Panc1 (cell line): Measurements from ENCODE around the gene SLC25A22. TPM values are rescaled to one million over a fixed set of nuclear protein-coding genes. Genes with fewer than 3 reads are reported as not detected.

Experiments
- ATAC-seq: fragments of 200-7000 bp; cut with Tn5 transposase; 2 replicates; pipeline ENCODE4 v1.9.1; 2020; ENCODE audit warnings: mild to moderate bottlenecking, moderate library complexity
- BruUV-seq: library from RNA; stranded (reverse); fragments of 400-500 nt; replicated peaks from 2 replicates; lab custom pipeline; 2021; lab: Mats Ljungman, UMichigan
- CTCF ChIA-PET: fragments of 300-600 bp; sonication (Branson Sonifier 250); formaldehyde crosslinking; loops from one replicate; lab custom pipeline; 2022; ENCODE audit warnings: antibody characterized with exemption; lab: Charles Lee
- POLR2A ChIA-PET: fragments of 300-600 bp; sonication (Branson Sonifier 250); formaldehyde crosslinking; loops from one replicate; lab custom pipeline; 2022; ENCODE audit warnings: antibody characterized with exemption; lab: Charles Lee
- DNase-seq: peaks from one replicate; pipeline ENCODE4 v3.0.0-alpha.2; 2010; ENCODE audit warnings: low read depth, low spot score
- H3K27ac ChIP-seq: 2 replicates; pipeline ENCODE4 v1.5.1; 2011; ENCODE audit warnings: mild to moderate bottlenecking, low read length, inconsistent platforms
- H3K27me3 ChIP-seq: fragments of 200-500 bp; sonication (Bioruptor generic); 2 replicates; pipeline ENCODE4 v1.6.0; 2014; ENCODE audit warnings: low read length, inconsistent platforms; ENCODE audit not compliant: control insufficient read depth, insufficient read depth
- H3K36me3 ChIP-seq: fragments of 200-500 bp; sonication (Bioruptor generic); 2 replicates; pipeline ENCODE4 v1.5.1; 2014; ENCODE audit warnings: inconsistent platforms, mild to moderate bottlenecking, low read length, moderate library complexity; ENCODE audit not compliant: control insufficient read depth, insufficient read depth
- H3K4me1 ChIP-seq: 2 replicates; pipeline ENCODE4 v1.5.1; 2011; ENCODE audit warnings: inconsistent platforms, mild to moderate bottlenecking, low read length, moderate library complexity; ENCODE audit not compliant: control insufficient read depth, insufficient read depth
- H3K4me3 ChIP-seq, 2 experiments: 2 replicates each; pipeline ENCODE4 v1.5.1; 2011 to 2012; ENCODE audit warnings: low read depth in 2 of 2, low read length in 2 of 2, mild to moderate bottlenecking in 2 of 2, inconsistent platforms in 1 of 2, moderate library complexity in 1 of 2
- H3K9me3 ChIP-seq: fragments of 200-500 bp; sonication (Bioruptor generic); 2 replicates; pipeline ENCODE4 v1.5.1; 2014; ENCODE audit warnings: low read depth, mild to moderate bottlenecking, inconsistent platforms, low read length, moderate library complexity; ENCODE audit not compliant: control insufficient read depth, insufficient read depth
- POLR2AphosphoS5 ChIP-seq: IDR thresholded peaks from 2 replicates; pipeline ENCODE4 v1.6.1; 2012; ENCODE audit warnings: mild to moderate bottlenecking, low read depth, low read length, moderate library complexity
- SIN3A ChIP-seq: IDR thresholded peaks from 2 replicates; pipeline ENCODE4 v1.6.1; 2012; ENCODE audit warnings: low read depth, mild to moderate bottlenecking, low read length, moderate library complexity, borderline replicate concordance; ENCODE audit not compliant: insufficient read depth
- TCF7L2 ChIP-seq: IDR thresholded peaks from 2 replicates; pipeline ENCODE4 v1.6.1; 2011; ENCODE audit warnings: mild to moderate bottlenecking, low read depth, low read length, inconsistent platforms
- in situ Hi-C: cut with HindIII; loops from 2 replicates; pipeline ENCODE4 v1.10.0; 2016; ENCODE audit warnings: low sequenced_read_pairs, low pct_unique_long_range_greater_than_20kb
- intact Hi-C: fragments of 100-400 bp; cut with micrococcal nuclease; formaldehyde crosslinking; loops from one replicate; pipeline ENCODE4 v1.10.0; 2022; ENCODE audit not compliant: unreplicated experiment
- total RNA-seq: library from RNA; stranded (reverse); gene quantifications from one replicate; pipeline ENCODE4 v1.2.1, GENCODE V29; 2021; ENCODE audit not compliant: unreplicated experiment
- TF ChIP-seq, protein P1 (sequence below): fragments of 450-650 bp; IDR thresholded peaks from 2 replicates; pipeline ENCODE4 v1.5.1; 2017; ENCODE audit warnings: mild to moderate bottlenecking

Gene SLC25A22
- total RNA-seq, 1 experiment from 2014 or later, result 119 TPM

DNA sequence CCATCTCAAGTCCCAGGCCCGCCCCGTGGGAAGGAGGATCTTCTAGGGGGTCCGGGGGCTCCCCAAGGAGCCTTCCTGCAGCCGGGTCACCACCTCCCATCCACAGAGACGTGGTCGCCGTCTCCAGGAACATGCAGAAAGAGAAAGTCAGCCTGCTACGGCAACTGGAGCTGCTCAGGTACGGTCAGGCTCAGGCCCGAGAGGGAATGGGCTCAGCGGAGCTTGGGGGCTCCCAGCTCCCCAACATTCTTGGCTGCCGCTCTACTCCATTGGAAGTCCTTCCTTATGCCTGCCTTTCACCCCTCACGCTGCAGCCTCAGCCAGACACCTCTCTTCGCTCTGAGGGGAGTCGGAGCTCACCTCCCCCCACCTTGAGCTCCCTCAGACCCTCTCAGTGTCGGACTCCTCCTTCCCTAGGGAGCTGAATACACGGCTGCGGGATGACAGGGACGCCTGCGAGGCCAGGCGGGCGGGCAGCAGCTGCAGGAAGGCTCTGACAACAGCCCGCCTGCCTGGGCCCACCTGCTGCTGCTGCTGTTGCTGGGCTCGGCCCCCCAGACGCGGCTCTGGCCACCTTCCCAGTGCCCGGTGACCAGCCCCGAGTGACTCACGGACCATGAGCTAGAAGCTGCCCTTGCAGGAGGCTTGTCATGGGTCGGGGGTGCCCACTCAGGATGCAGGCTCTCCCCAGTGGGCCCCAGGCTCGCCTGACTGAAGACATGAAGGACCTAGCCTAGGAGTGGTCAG is 33.2 kb upstream of the SLC25A22 start:
- no peaks in the 10 kb centered on the region for H3K9me3 ChIP-seq
- intact Hi-C loops, result no loop called here
- CTCF ChIA-PET, result interaction anchor here (0.6 kb wide), 1 partner anchor 325 kb away, joined by 14 read pairs; no protein-coding TSS in a partner anchor
- POLR2A ChIA-PET, result interaction anchor here (0.7 to 2.5 kb wide), 3 partner anchors 12 to 135 kb away, joined by 3 to 8 read pairs (median 4); no protein-coding TSS in a partner anchor
- H3K27ac ChIP-seq, result peak overlapping the region; percentile 79
- BruUV-seq, result TSS peak; percentile 33
- TF ChIP-seq SIN3A (no peak), POLR2AphosphoS5 (0 out of 2 replicates have a peak, but pooled peaks have one; percentile 10)
- peaks cover 55% of the 10 kb centered on the region for H3K4me1 ChIP-seq
- ATAC-seq, result no peak
- in situ Hi-C loops, result no loop called here
- DNase-seq, result no peak
- H3K27me3 ChIP-seq, result no peaks in the 10 kb centered on the region
- H3K36me3 ChIP-seq, result peaks cover 2% of the 10 kb centered on the region; the same call in 1 of the 2 replicates
- H3K4me3 ChIP-seq, result peak overlapping the region; percentile 78 to 82

DNA sequence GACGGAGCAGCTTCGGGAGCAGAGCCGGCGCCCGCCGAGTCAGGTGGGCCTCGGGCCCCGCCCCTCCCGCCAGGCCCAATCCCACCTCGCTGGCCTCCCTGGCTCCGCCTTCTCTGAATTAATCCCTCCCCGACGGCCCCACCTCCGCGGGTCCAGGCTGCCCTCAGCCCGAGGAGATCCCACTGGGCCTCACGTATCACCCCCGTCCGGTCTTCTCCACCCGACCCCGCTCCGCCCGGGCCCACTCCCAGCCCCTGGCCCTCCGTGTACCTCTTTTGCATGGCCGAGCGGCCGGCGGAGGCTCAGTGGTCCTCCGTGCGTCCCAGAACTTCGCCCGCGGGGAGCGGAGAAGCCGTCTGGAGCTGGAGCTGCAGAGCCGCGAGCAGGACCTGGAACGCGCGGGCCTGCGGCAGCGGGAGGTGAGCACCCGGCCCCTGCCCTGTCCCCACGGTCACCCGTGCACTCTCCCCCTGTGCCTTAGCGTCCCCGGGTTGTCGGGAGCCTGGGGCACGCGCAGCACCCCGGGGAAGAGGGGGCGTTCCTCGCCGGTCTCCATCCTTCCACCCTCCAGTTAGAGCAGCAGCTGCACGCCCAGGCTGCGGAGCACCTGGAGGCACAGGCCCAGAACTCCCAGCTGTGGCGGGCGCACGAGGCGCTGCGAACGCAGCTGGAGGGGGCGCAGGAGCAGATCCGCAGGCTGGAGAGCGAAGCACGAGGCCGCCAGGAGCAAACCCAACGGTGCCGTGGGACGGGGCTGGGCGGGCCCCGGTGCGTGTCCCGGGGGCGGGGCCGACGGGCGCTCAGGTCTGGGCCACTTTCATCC is 32.4 kb upstream of the SLC25A22 start:
- peak; percentile 56 for ATAC-seq
- peaks cover 57% of the 10 kb centered on the region for H3K4me1 ChIP-seq
- in situ Hi-C loops (no loop called here), intact Hi-C loops (no loop called here)
- BruUV-seq, result no TSS peak
- peak overlapping the region; percentile 92 for H3K27ac ChIP-seq
- peak overlapping the region; percentile 78 to 82 for H3K4me3 ChIP-seq
- no peaks in the 10 kb centered on the region for H3K9me3 ChIP-seq
- no peaks in the 10 kb centered on the region for H3K36me3 ChIP-seq
- CTCF ChIA-PET, result interaction anchor here (0.8 kb wide), 1 partner anchor 9 kb away, joined by 4 read pairs; no protein-coding TSS in a partner anchor
- peak; percentile 84 for TF ChIP-seq SIN3A
- no peak for TF ChIP-seq TCF7L2
- peak; percentile 51; the same call in 1 of the 2 replicates for TF ChIP-seq POLR2AphosphoS5
- no peak for DNase-seq
- POLR2A ChIA-PET, result interaction anchor here (0.7 to 2.5 kb wide), 3 partner anchors 11 to 134 kb away, joined by 3 to 8 read pairs (median 4); no protein-coding TSS in a partner anchor
- H3K27me3 ChIP-seq, result no peaks in the 10 kb centered on the region

DNA sequence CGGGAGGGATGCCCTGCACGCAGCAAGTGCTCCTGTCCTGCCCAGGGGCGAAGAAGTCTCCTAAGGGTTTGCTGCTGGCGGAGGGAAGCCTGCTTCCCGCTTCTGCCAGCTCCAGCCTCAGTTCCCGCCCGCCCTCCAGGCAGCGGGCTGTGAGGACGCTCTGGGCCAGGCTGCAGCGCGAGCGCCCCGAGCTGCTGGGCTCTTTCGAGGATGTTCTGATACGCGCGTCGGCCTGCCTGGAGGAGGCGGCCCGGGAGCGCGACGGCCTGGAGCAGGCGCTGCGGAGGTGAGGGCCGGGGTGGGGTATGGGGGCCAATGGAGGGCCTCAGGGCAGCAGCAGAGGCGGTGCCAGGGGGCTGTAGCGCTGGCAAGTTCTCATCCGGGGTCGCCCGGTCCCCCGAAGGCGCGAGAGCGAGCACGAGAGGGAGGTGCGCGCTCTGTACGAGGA is 31.8 kb upstream of the SLC25A22 start:
- CTCF ChIA-PET, result interaction anchor here (0.8 kb wide), 1 partner anchor 8 kb away, joined by 4 read pairs; no protein-coding TSS in a partner anchor

More for the DNA sequence above, 31.8 kb upstream of the SLC25A22 start:
- Histone ChIP-seq H3K4me1 (peaks cover 58% of the 10 kb centered on the region), H3K4me3 (peak overlapping the region; percentile 78 to 82), H3K9me3 (no peaks in the 10 kb centered on the region), H3K36me3 (no peaks in the 10 kb centered on the region), H3K27ac (peak overlapping the region; percentile 92), H3K27me3 (no peaks in the 10 kb centered on the region)
- POLR2A ChIA-PET, result interaction anchor here (2.5 kb wide), 1 partner anchor 14 kb away, joined by 8 read pairs; no protein-coding TSS in a partner anchor
- TF ChIP-seq, protein P1, sequence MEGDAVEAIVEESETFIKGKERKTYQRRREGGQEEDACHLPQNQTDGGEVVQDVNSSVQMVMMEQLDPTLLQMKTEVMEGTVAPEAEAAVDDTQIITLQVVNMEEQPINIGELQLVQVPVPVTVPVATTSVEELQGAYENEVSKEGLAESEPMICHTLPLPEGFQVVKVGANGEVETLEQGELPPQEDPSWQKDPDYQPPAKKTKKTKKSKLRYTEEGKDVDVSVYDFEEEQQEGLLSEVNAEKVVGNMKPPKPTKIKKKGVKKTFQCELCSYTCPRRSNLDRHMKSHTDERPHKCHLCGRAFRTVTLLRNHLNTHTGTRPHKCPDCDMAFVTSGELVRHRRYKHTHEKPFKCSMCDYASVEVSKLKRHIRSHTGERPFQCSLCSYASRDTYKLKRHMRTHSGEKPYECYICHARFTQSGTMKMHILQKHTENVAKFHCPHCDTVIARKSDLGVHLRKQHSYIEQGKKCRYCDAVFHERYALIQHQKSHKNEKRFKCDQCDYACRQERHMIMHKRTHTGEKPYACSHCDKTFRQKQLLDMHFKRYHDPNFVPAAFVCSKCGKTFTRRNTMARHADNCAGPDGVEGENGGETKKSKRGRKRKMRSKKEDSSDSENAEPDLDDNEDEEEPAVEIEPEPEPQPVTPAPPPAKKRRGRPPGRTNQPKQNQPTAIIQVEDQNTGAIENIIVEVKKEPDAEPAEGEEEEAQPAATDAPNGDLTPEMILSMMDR, result no peak
- TF ChIP-seq POLR2AphosphoS5, result peak; percentile 81
- no TSS peak for BruUV-seq
- intact Hi-C loops, result no loop called here
- DNase-seq (no peak), ATAC-seq (peak; percentile 0; the same call in 1 of the 2 replicates)
- in situ Hi-C loops, result no loop called here
